Lower leg skin (tissue), 3 donors: Measurements from ENCODE around the gene KCNK13.

Experiments
- CTCF ChIP-seq, 3 donors: fragments of 450-650 bp; IDR thresholded peaks; one replicate each; pipeline ENCODE4 v1.5.1; 2016; ENCODE audit warnings: antibody characterized with exemption in 3 of 3, mild to moderate bottlenecking in 3 of 3, moderate library complexity in 2 of 3
- POLR2A ChIP-seq, 2 donors: fragments of 450-650 bp; IDR thresholded peaks; one replicate each; pipeline ENCODE4 v1.6.1; 2016 to 2017; ENCODE audit warnings: antibody characterized with exemption in 2 of 2, mild to moderate bottlenecking in 1 of 2, moderate library complexity in 1 of 2

DNA sequence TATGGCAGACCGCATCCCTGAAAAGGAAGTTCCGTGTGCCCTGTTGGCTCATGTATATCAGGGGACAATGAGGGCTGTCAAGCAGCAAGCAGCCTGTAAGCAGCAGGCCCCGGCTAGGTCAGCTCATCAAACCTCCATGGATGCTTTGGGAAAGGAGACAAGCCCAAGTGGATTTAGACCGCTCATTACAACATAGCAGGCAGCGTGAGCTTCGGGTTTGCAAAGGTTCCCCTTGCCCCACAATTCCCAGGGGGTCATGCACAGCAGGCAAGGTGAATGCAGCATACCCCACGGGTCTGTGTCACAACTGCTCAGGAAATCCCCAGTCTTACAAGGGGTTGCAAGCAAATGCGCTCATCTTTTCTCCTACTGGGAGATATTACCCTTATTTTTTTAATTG is 54.6 kb downstream of the KCNK13 start:
- TF ChIP-seq CTCF (IDR thresholded peaks at IDR 0.05) (no peak), POLR2A (IDR thresholded peaks at IDR 0.05) (no peak)
